Colonic mucosa (tissue), 4 donors: ENCODE measurements around the gene FUCA1. TPM values are rescaled to one million over a fixed set of nuclear protein-coding genes. Genes with fewer than 3 reads are reported as not detected.

Experiments
- DNase-seq: peaks from one replicate; pipeline ENCODE4 v3.0.0-alpha.2; 2020
- H3K27ac ChIP-seq: fragments of 200-600 bp; one replicate; pipeline ENCODE4 v1.8.0; 2021
- H3K27me3 ChIP-seq: fragments of 200-600 bp; one replicate; pipeline ENCODE4 v1.8.0; 2021
- H3K36me3 ChIP-seq: fragments of 200-600 bp; one replicate; pipeline ENCODE4 v1.8.0; 2021
- H3K4me1 ChIP-seq: fragments of 200-600 bp; one replicate; pipeline ENCODE4 v1.8.0; 2021; ENCODE audit warnings: mild to moderate bottlenecking
- H3K4me3 ChIP-seq: fragments of 200-600 bp; one replicate; pipeline ENCODE4 v1.8.0; 2021
- H3K9ac ChIP-seq, 2 donors: one replicate each; pipeline ENCODE4 v1.7.0; 2013; ENCODE audit warnings: control low read depth in 2 of 2, low read depth in 2 of 2, low read length in 2 of 2
- H3K9me3 ChIP-seq: fragments of 200-600 bp; one replicate; pipeline ENCODE4 v1.8.0; 2021
- CTCF ChIP-seq: fragments of 200-600 bp; IDR thresholded peaks from one replicate; pipeline ENCODE4 v1.8.0; 2022; ENCODE audit warnings: antibody characterized with exemption, mild to moderate bottlenecking
- intact Hi-C: fragments of 100-400 bp; cut with DNase I; formaldehyde crosslinking; loops from one replicate; pipeline ENCODE4 v1.14.1; 2022
- total RNA-seq, 2 donors: library from RNA; stranded (reverse); fragmentation: NEBNext Ultra II Directional in 1 of 2; extraction: Animal tissue kit (Norgen Biotek cat#: 25700) in 1 of 2; gene quantifications; one replicate each; pipeline ENCODE4 v1.2.1, GENCODE V29; 2021
- donor health status: healthy.
- donor health status: DM: no; HTN: no; CAD: no.
- donor health status: DM: no; HTN: no; CAD: no.

The FUCA1 gene
- total RNA-seq, 2 donors from 2014 or later = 70.1 to 165 TPM

GRCh38 chr1:23816906-23817305, 51.2 kb downstream of the FUCA1 start:
- no peaks in the 10 kb centered on the region for H3K27me3 ChIP-seq
- H3K27ac ChIP-seq = no peak overlapping the region
- H3K9ac ChIP-seq = no peak overlapping the region
- H3K4me1 ChIP-seq = no peaks in the 10 kb centered on the region
- no peaks in the 10 kb centered on the region for H3K9me3 ChIP-seq
- H3K4me3 ChIP-seq = no peak overlapping the region
- H3K36me3 ChIP-seq = peaks cover 11% of the 10 kb centered on the region
- intact Hi-C loops = no loop called here
- no peak for DNase-seq
- no peak for TF ChIP-seq CTCF

- Histone ChIP-seq H3K4me3 (no peak overlapping the region), H3K9me3 (no peaks in the 10 kb centered on the region), H3K27ac (no peak overlapping the region), H3K27me3 (no peaks in the 10 kb centered on the region), H3K9ac (no peak overlapping the region), H3K36me3 (peaks cover 11% of the 10 kb centered on the region), H3K4me1 (no peaks in the 10 kb centered on the region)
- TF ChIP-seq CTCF = no peak
- intact Hi-C loops = no loop called here
- DNase-seq = no peak
Measured at GRCh38 chr1:23816361-23816760, 51.7 kb downstream of the FUCA1 start.

GRCh38 chr1:23814016-23814415, 54.1 kb downstream of the FUCA1 start:
- H3K27ac ChIP-seq = no peak overlapping the region
- H3K36me3 ChIP-seq = peaks cover 11% of the 10 kb centered on the region
- no peaks in the 10 kb centered on the region for H3K9me3 ChIP-seq
- no peaks in the 10 kb centered on the region for H3K4me1 ChIP-seq
- no peaks in the 10 kb centered on the region for H3K27me3 ChIP-seq
- no peak overlapping the region for H3K4me3 ChIP-seq
- intact Hi-C loops = loop anchor here (5.0 kb wide), 2 partner anchors 53 to 103 kb away; partner anchors contain the start of gene FUCA1
- H3K9ac ChIP-seq = no peak overlapping the region
- DNase-seq = no peak
- TF ChIP-seq CTCF = no peak

- H3K27ac ChIP-seq = no peak overlapping the region
- intact Hi-C loops = loop anchor here (5.0 kb wide), 2 partner anchors 56 to 106 kb away; partner anchors contain the start of gene FUCA1
- no peak overlapping the region for H3K4me3 ChIP-seq
- H3K9me3 ChIP-seq = no peaks in the 10 kb centered on the region
- no peaks in the 10 kb centered on the region for H3K4me1 ChIP-seq
- H3K36me3 ChIP-seq = no peaks in the 10 kb centered on the region
- peak; percentile 90 for DNase-seq
- peak overlapping the region in 1 of 2 donors; percentile 59 for H3K9ac ChIP-seq
- no peaks in the 10 kb centered on the region for H3K27me3 ChIP-seq
- TF ChIP-seq CTCF = peak; percentile 76
Measured at GRCh38 chr1:23810818-23811540, 57.1 kb downstream of the FUCA1 start.

GRCh38 chr1:23809751-23810171, 58.3 kb downstream of the FUCA1 start:
- peak; percentile 91 for DNase-seq
- H3K27me3 ChIP-seq = no peaks in the 10 kb centered on the region
- no peak overlapping the region for H3K4me3 ChIP-seq
- TF ChIP-seq CTCF = peak; percentile 70
- no peaks in the 10 kb centered on the region for H3K9me3 ChIP-seq
- peak overlapping the region in 1 of 2 donors; percentile 59 for H3K9ac ChIP-seq
- H3K4me1 ChIP-seq = no peaks in the 10 kb centered on the region
- intact Hi-C loops = loop anchor here (5.0 kb wide), 2 partner anchors 58 to 108 kb away; partner anchors contain the start of gene FUCA1
- H3K27ac ChIP-seq = no peak overlapping the region
- no peaks in the 10 kb centered on the region for H3K36me3 ChIP-seq
